ENCODE results near the gene SMAD5. TPM values are rescaled to one million over a fixed set of nuclear protein-coding genes. Genes with fewer than 3 reads are reported as not detected.

Gene SMAD5
- total and polyA plus RNA-seq, 9 donors: 27.9 to 61.8 (median 38.4) TPM

GRCh38 chr5:136230176-136230575, 97.5 kb downstream of the SMAD5 start:
- DNase-seq: no peak
- Histone ChIP-seq H3K27ac (ENCODE audit: low read length) (no peak overlapping the region), H3K27me3 (ENCODE audit: control insufficient read depth, insufficient read depth, low read length) (peaks cover 6% of the 10 kb centered on the region), H3K36me3 (ENCODE audit: control insufficient read depth, insufficient read depth, low read length) (no peaks in the 10 kb centered on the region), H3K9me3 (replicated peaks; ENCODE audit: control insufficient read depth, low read depth, low read length) (no peaks in the 10 kb centered on the region), H3K4me3 (ENCODE audit: low read length) (no peak overlapping the region), H3K4me1 (ENCODE audit: control insufficient read depth, insufficient read depth, low read length) (no peaks in the 10 kb centered on the region)
- WGBS (ENCODE audit: insufficient coverage): 33% methylated on average over 1 of the region's 1 CpG

- Histone ChIP-seq H3K27ac (ENCODE audit: low read length) (no peak overlapping the region), H3K4me3 (ENCODE audit: low read length) (no peak overlapping the region), H3K27me3 (ENCODE audit: control insufficient read depth, insufficient read depth, low read length) (peaks cover 6% of the 10 kb centered on the region), H3K36me3 (ENCODE audit: control insufficient read depth, insufficient read depth, low read length) (no peaks in the 10 kb centered on the region), H3K4me1 (ENCODE audit: control insufficient read depth, insufficient read depth, low read length) (no peaks in the 10 kb centered on the region), H3K9me3 (replicated peaks; ENCODE audit: control insufficient read depth, low read depth, low read length) (no peaks in the 10 kb centered on the region)
- DNase-seq: no peak
- WGBS (ENCODE audit: insufficient coverage): 79% methylated on average over 6 of the region's 6 CpGs
Observed at GRCh38 chr5:136232316-136232715, 99.7 kb downstream of the SMAD5 start.

Other genes starting within 250 kb of the SMAD5 start
- gene IL9, start 237.0 kb upstream of the SMAD5 start, total RNA-seq: not detected
- gene IL9, start 237.0 kb upstream of the SMAD5 start, polyA plus RNA-seq (ENCODE audit: insufficient read depth in 1 of 8, insufficient read length in 8 of 8, low replicate concordance in 1 of 8): not detected
- gene LECT2, start 177.9 kb upstream of the SMAD5 start, total RNA-seq: not detected
- under 1 TPM in 5 of 8 donors, not detected in 3; 0.11 to 0.47 (median 0.27) TPM for gene LECT2, start 177.9 kb upstream of the SMAD5 start, polyA plus RNA-seq (ENCODE audit: insufficient read depth in 1 of 8, insufficient read length in 8 of 8, low replicate concordance in 1 of 8)
- gene TGFBI, start 103.9 kb upstream of the SMAD5 start, total RNA-seq: 195 TPM
- 100 to 1,000 TPM; 164 to 351 (median 214) TPM for gene TGFBI, start 103.9 kb upstream of the SMAD5 start, polyA plus RNA-seq (ENCODE audit: insufficient read depth in 1 of 8, insufficient read length in 8 of 8, low replicate concordance in 1 of 8)
- gene SMIM32, start 60.3 kb downstream of the SMAD5 start, total RNA-seq: 0.04 TPM
- 1 to 10 TPM in 1 of 8 donors, under 1 TPM in 6, not detected in 1; 0.09 to 1.7 (median 0.19) TPM for gene SMIM32, start 60.3 kb downstream of the SMAD5 start, polyA plus RNA-seq (ENCODE audit: insufficient read depth in 1 of 8, insufficient read length in 8 of 8, low replicate concordance in 1 of 8)
- gene TRPC7, start 232.7 kb downstream of the SMAD5 start, total RNA-seq: not detected
- not detected for gene TRPC7, start 232.7 kb downstream of the SMAD5 start, polyA plus RNA-seq (ENCODE audit: insufficient read depth in 1 of 8, insufficient read length in 8 of 8, low replicate concordance in 1 of 8)

All from muscle of leg (tissue), 11 donors.